ENCODE measurements around the gene LRCH4.
"Not testable (repeated sequence)": the region's sequence is repeated elsewhere in the genome, so short reads cannot be mapped to it uniquely, and the experiment has no call there.

LRCH4 gene

GRCh38 chr7:100539436-100540006 is 46.4 kb downstream of the LRCH4 start:
- Histone ChIP-seq H3K36me3 (no peaks in the 10 kb centered on the region), H3K4me3 (ENCODE audit: low read depth in 1 of 2, low read length in 1 of 2) (peak overlapping the region; percentile 76 to 94), H3K27me3 (peaks cover 8% of the 10 kb centered on the region), H3K4me1 (ENCODE audit: control insufficient read depth in 1 of 2, insufficient read depth in 1 of 2, low read depth in 1 of 2, low read length in 1 of 2) (peaks cover 13 to 20% of the 10 kb centered on the region in 2 experiments), H3K27ac (peak overlapping the region; percentile 51), H3K9me3 (no peaks in the 10 kb centered on the region)
- TF ChIP-seq CTCF (IDR thresholded peaks at IDR 0.05): no peak

DNA sequence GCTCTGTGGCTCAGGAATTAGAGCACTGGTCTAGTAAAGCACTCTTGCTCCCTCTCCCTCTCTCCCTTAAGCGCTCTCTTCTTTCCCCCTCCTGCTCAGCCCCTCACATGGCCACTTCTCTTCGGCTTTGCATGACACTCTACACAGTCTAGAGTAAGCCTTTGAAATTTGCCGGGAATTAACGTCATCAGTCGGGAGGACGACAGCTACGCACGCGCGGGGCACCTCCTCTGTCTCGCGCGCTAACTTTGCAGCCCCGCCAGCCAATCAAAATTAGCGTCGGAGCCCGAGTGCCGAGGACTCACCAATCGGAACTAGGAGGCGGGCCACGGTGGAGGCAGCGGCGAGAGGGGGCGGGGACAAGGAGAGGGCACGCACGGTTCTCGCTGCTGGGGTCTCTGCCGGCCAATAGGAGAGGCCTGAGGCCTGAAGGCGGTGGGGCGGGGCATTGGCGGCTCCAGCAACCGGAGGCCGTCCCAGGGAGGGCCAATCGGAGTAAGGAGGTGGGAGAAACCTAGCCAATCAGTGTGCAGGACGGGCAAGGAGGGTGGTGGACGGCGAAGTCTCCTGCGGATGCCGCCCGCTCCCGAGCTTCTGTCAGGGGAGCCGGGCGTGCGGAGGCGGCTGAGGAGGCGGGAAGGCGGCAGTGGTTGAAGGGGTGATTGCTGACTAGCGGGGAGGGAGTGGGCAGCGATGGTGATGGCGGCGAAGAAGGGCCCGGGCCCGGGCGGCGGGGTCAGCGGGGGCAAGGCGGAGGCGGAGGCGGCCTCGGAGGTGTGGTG is 47.1 kb downstream of the LRCH4 start, which contains the start of gene AGFG2:
TSS of gene AGFG2 (plus strand) at position 550 of the 782 bp plus-strand sequence. CDS start at position 694, 144 bp downstream.
- peak; percentile 34 for TF ChIP-seq CTCF (IDR thresholded peaks at IDR 0.05)
- peak within 1 kb of the TSS; percentile 51 for H3K27ac ChIP-seq
- no peaks in the 10 kb centered on the region for H3K9me3 ChIP-seq
- peaks cover 13 to 20% of the 10 kb centered on the region in 2 experiments for H3K4me1 ChIP-seq (ENCODE audit: control insufficient read depth in 1 of 2, insufficient read depth in 1 of 2, low read depth in 1 of 2, low read length in 1 of 2)
- H3K36me3 ChIP-seq: no peaks in the 10 kb centered on the region
- peak within 1 kb of the TSS; percentile 76 to 94 for H3K4me3 ChIP-seq (ENCODE audit: low read depth in 1 of 2, low read length in 1 of 2)
- H3K27me3 ChIP-seq: peaks cover 8% of the 10 kb centered on the region

DNA sequence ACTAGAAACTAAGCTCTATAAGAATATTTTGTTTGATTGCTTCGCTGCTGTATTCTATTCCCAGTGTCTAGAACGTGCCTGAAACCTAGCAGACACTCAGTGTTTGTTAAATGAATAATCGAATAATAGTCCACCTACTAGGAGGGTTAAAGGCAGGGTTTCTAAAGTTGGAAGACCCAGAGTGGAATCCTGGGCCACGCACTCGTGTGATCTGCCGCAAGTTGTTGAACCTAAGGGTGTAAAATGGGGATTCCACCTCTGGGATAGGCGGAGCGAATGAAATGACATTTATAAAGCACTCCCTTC is 47.6 kb downstream of the LRCH4 start:
- H3K9me3 ChIP-seq: no peaks in the 10 kb centered on the region
- peaks cover 12% of the 10 kb centered on the region for H3K27me3 ChIP-seq
- H3K27ac ChIP-seq: peak overlapping the region; percentile 51
- H3K36me3 ChIP-seq: no peaks in the 10 kb centered on the region
- peak overlapping the region; percentile 76 to 94 for H3K4me3 ChIP-seq (ENCODE audit: low read depth in 1 of 2, low read length in 1 of 2)
- H3K4me1 ChIP-seq (ENCODE audit: control insufficient read depth in 1 of 2, insufficient read depth in 1 of 2, low read depth in 1 of 2, low read length in 1 of 2): peaks cover 13 to 20% of the 10 kb centered on the region in 2 experiments
- no peak for TF ChIP-seq CTCF (IDR thresholded peaks at IDR 0.05)

DNA sequence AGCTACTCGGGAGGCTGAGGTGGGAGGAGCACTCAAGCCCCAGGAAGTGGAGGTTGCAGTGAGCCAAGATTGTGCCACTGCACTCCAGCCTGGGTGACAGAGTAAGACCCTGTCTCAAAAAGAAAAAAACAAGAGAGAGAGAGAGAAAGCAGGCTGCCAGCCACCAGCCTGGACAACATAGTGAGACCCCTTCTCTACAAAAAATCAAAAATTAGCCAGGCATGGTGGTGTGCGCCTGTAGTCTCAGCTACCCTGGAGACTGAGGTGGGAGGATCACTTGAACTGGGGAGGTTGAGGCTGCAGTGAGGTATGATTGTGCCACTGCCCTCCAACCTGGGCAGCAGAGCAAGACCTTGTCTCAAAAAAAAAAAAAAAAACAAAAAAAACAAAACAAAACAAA is 49.2 kb downstream of the LRCH4 start:
- not testable (repeated sequence) for H3K27ac ChIP-seq; H3K4me3 ChIP-seq (ENCODE audit: low read depth in 1 of 2, low read length in 1 of 2); H3K9me3 ChIP-seq; H3K36me3 ChIP-seq
- Histone ChIP-seq H3K27me3 (peaks cover 16% of the 10 kb centered on the region), H3K4me1 (ENCODE audit: control insufficient read depth in 1 of 2, insufficient read depth in 1 of 2, low read depth in 1 of 2, low read length in 1 of 2) (peaks cover 13 to 20% of the 10 kb centered on the region in 2 experiments)

- Histone ChIP-seq H3K4me1 (ENCODE audit: control insufficient read depth in 1 of 2, insufficient read depth in 1 of 2, low read depth in 1 of 2, low read length in 1 of 2) (peaks cover 13 to 20% of the 10 kb centered on the region in 2 experiments), H3K27me3 (peaks cover 16% of the 10 kb centered on the region)
- not testable (repeated sequence) for H3K27ac ChIP-seq; H3K9me3 ChIP-seq; H3K36me3 ChIP-seq; H3K4me3 ChIP-seq (ENCODE audit: low read depth in 1 of 2, low read length in 1 of 2)
Observed at GRCh38 chr7:100535982-100536381, 49.9 kb downstream of the LRCH4 start.

DNA sequence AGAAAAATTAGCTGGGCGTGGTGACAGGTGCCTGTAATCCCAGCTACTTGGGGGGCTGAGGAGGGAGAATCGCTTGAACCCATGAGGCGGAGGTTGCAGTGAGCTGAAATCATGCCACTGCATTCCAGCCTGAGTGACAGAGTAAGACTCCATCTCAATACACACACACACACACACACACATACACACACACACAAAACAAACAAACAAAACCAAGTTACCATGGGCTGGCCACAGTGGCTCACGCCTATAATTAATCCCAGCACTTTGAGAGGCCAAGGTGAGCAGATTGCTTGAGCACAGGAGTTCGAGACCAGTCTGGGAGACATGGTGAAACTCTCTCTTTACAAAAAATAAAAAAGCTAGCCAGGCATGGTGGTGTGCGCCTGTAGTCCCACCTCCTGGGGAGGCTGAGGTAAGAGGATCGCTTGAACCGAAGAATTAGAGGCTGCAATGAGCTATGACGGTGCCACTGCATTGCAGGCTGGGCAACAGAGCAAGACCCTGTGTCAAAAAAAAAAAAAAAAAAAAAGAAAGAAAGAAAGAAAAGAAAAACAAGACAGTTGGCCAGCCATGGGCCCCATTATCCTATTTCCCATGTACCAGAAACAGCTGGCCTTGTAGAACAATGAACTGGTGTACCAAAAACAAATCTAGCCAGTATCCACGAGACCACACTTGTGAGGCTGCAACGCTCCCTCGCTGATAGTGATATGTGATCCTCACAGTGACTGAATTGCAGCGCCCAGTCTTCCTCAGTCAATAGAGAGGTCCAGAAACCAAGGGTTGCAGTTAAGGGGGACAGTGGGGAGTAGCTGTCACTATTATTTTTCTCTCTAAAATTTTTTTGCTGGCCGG is 53.5 kb downstream of the LRCH4 start:
- no peaks in the 10 kb centered on the region for H3K4me1 ChIP-seq (ENCODE audit: control insufficient read depth in 1 of 2, insufficient read depth in 1 of 2, low read depth in 1 of 2, low read length in 1 of 2)
- no peak overlapping the region for H3K4me3 ChIP-seq (ENCODE audit: low read depth in 1 of 2, low read length in 1 of 2)
- no peak overlapping the region for H3K27ac ChIP-seq
- peaks cover 12% of the 10 kb centered on the region for H3K27me3 ChIP-seq
- TF ChIP-seq CTCF (IDR thresholded peaks at IDR 0.05): no peak
- H3K36me3 ChIP-seq: no peaks in the 10 kb centered on the region
- no peaks in the 10 kb centered on the region for H3K9me3 ChIP-seq

GRCh38 chr7:100528108-100528866 is 57.6 kb downstream of the LRCH4 start:
- not testable (repeated sequence) for H3K4me1 ChIP-seq (ENCODE audit: control insufficient read depth in 1 of 2, insufficient read depth in 1 of 2, low read depth in 1 of 2, low read length in 1 of 2); H3K36me3 ChIP-seq; H3K4me3 ChIP-seq (ENCODE audit: low read depth in 1 of 2, low read length in 1 of 2); H3K9me3 ChIP-seq; H3K27me3 ChIP-seq; H3K27ac ChIP-seq

Measured in neutrophil (primary cell).